KOPT-K1 (cell line): ENCODE measurements around the gene LIN9.
"Not testable (repeated sequence)": the region's sequence is repeated elsewhere in the genome, so short reads cannot be mapped to it uniquely, and the experiment has no call there.

Experiments used
- H3K27ac ChIP-seq: fragments of 200-600 bp; sonication (generic); 2 replicates; pipeline ENCODE4 v1.5.1; 2016; ENCODE audit warnings: antibody characterized with exemption, mild to moderate bottlenecking, low read depth, low read length; ENCODE audit not compliant: poor library complexity, severe bottlenecking
- H3K36me3 ChIP-seq: fragments of 200-600 bp; sonication (generic); 2 replicates; pipeline ENCODE4 v1.5.1; 2017; ENCODE audit warnings: antibody characterized with exemption, mild to moderate bottlenecking, low read length, moderate library complexity; ENCODE audit not compliant: insufficient read depth
- H3K9me3 ChIP-seq: fragments of 200-600 bp; sonication (generic); 2 replicates; pipeline ENCODE4 v1.5.1; 2017; ENCODE audit warnings: antibody characterized with exemption, low read length, mild to moderate bottlenecking; ENCODE audit not compliant: insufficient read depth, poor library complexity, severe bottlenecking

The LIN9 gene

DNA sequence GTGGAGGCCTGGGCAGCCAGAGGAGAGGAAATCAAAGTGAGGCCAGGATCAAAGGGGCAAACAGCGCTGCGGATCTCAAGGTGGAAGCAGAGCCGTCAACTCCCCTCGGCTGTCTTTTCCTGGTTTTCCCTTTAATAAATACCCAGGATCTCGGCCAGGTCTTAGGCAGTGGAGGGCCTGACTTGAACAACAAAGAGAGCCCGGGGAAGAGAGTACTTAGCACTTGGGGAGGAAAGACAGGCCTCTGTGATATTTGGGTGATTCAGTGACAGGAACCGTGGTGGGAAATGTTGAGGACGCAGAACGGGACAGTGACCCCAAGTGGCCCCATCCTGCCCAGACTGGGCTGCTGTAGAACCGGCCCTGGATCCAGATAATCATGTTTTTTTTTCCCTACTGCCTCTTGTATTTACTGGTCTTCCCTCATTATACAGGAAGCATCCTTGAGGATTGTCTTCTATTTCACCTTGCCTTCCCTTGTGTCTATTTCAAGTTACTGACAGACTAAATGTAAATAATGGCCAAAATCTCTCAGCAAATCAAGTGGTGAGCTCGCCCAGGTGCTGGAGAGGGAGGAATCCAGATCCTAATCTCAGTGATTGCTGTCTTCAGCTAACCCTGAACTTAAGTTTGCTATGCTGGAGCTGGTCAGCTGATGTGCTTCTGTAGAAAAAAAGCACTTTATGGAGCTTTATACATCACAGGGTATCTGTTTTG is 88.3 kb downstream of the LIN9 start:
- H3K36me3 ChIP-seq = no peaks in the 10 kb centered on the region
- no peaks in the 10 kb centered on the region for H3K9me3 ChIP-seq
- no peak overlapping the region for H3K27ac ChIP-seq

GRCh38 chr1:226217273-226217672 is 91.7 kb downstream of the LIN9 start:
- no peaks in the 10 kb centered on the region for H3K36me3 ChIP-seq
- no peak overlapping the region for H3K27ac ChIP-seq
- no peaks in the 10 kb centered on the region for H3K9me3 ChIP-seq

- no peak overlapping the region for H3K27ac ChIP-seq
- no peaks in the 10 kb centered on the region for H3K36me3 ChIP-seq
- no peaks in the 10 kb centered on the region for H3K9me3 ChIP-seq
Observed at GRCh38 chr1:226216056-226216455, 92.9 kb downstream of the LIN9 start.

DNA sequence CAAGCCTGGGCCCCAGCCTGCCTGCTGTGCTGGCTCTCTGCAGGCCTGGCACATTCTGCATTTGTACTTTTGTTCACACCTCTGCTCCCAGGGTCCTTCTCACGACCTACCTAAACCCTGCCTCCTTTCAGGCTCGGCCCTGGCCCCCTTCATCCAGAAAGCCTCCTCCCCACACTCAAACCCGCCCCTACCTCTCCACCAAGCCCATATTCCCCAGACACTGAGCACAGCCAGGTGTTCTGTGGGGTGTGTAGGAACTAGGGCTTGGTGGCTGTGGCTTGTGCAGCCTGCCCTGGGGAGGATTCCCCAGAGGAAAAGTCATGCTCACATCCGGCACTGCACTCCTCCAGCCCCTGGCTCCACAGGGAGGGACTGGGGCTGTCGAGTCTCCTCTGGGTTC is 93.7 kb downstream of the LIN9 start:
- Histone ChIP-seq H3K36me3 (no peaks in the 10 kb centered on the region), H3K27ac (no peak overlapping the region), H3K9me3 (no peaks in the 10 kb centered on the region)

DNA sequence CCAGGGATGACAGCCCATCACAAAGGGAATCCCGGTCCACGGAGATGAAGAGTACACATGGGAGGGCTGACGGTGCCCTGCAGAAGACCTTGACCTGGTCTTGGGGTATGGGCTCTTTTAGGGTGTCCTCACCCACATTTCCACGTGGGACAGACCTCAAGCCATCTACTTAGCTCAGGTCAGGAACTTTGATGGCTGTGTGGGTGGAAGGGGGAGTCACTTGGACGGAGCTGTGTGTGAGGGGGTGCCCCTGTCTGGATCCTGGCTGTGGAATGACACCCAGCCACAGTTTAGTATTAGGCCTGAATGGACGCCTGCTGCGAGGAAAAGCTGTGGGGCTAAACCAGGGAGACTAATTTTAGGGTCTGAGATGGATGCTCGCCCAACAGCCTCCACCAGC is 96.4 kb downstream of the LIN9 start:
- Histone ChIP-seq H3K9me3 (no peaks in the 10 kb centered on the region), H3K36me3 (no peaks in the 10 kb centered on the region), H3K27ac (no peak overlapping the region)

- H3K36me3 ChIP-seq = no peaks in the 10 kb centered on the region
- H3K9me3 ChIP-seq = no peaks in the 10 kb centered on the region
- H3K27ac ChIP-seq = no peak overlapping the region
Observed at GRCh38 chr1:226211181-226211821, 97.7 kb downstream of the LIN9 start.

DNA sequence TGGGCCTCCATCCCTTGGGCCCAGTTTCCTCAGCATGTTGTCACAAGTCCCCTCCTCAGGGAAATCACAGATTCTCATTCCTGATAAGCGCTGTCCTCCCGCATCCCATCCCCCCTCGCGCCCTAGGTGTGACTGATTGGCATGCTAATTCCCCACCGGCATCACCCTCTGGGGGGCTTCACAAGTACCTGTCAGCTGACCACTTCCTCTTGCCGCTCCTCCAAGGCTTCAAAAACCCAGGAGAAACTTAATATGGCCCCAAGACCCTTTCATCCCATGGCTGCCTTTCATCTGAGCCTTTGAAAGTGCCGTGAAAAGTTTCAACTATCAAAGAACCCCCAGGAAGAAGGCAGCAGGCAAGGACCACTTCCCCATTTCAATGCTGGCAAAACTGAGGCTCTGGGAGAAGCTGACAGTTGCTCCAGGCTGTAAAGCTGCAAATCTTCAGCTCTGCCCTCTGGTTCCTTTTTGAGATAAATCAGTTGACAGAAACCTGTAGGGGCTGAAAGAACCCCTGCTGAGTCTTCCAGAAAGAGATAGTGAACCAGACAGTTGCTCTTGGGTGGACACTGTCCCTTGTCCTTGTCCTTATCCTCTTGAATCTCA is 98.3 kb downstream of the LIN9 start:
- no peaks in the 10 kb centered on the region for H3K9me3 ChIP-seq

DNA sequence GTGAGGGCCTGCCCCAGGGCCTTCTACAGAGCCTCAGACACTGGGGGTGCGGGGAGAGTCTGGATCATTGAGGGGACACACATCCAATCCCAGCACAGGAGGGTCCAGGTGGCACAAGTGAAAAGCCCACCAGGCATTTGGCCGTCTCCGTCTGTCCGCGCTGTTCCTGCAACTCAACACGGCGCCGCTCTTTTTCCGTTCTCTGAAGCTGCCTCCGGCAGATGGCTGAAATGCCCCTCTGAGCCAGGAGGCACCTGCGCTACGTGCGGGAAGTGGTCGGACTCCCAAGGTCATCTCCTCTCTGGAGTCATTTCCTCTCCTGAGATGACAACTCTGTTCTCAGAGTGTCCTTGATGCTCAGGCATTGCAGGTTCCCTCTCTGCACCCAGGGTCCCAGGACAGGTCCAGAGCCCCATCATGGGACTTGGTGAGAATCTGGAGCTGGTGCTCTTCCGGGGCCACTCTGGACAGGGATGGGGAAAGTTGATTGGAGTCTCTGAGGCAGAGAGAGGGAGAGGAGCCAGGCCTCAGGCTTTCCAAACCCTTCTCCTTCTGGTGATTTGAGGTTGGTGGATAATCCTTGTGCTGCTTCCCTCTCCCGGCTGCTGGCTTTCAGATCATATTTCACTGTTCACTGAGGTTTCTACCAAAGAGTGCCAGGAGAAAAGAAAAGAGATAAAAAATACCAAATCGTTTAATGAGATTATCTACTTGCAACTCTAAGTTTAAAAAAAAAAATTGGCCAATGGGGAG is 99.5 kb downstream of the LIN9 start:
- no peaks in the 10 kb centered on the region for H3K36me3 ChIP-seq
- H3K27ac ChIP-seq = no peak overlapping the region
- no peaks in the 10 kb centered on the region for H3K9me3 ChIP-seq

More for the DNA sequence above, 98.3 kb downstream of the LIN9 start:
- no peaks in the 10 kb centered on the region for H3K36me3 ChIP-seq
- H3K27ac ChIP-seq = no peak overlapping the region

DNA sequence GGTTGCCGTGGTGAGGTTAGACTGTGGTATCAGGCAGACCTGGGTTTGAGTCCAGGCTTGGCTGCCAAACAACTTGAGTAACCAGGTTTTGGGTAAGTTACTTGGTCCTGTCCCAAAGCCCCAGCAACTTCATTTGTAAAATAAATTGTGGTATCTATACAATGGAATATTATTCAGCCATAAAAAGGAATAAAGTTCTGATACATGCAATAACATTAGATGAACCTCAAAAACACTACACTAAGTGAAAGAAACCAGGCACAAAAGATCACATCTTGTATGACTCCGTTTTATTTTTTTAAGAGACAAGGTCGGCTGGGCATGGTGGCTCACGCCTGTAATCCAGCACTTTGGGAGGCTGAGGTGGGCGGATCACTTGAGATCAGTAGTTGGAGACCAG is 101.9 kb downstream of the LIN9 start:
- H3K36me3 ChIP-seq = no peaks in the 10 kb centered on the region
- no peak overlapping the region for H3K27ac ChIP-seq
- H3K9me3 ChIP-seq = no peaks in the 10 kb centered on the region

DNA sequence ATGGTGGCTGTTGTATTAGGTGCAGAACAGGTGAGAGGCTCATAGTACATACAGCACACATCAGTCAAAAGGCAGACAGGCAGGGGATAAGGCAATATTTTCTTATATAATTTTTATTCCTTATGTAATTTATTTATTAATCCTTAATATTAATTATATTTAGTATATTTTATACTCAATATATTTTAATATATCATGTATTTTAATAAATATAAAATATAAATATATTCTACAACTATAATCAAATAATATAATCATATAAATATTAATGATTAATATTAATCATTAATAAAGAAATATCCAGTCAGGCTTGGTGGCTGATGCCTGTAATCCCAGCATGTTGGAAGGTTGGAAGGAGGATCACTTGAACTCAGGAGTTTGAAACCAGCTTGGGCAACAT is 104.8 kb downstream of the LIN9 start:
- no peak overlapping the region for H3K27ac ChIP-seq
- no peaks in the 10 kb centered on the region for H3K36me3 ChIP-seq
- H3K9me3 ChIP-seq = no peaks in the 10 kb centered on the region

DNA sequence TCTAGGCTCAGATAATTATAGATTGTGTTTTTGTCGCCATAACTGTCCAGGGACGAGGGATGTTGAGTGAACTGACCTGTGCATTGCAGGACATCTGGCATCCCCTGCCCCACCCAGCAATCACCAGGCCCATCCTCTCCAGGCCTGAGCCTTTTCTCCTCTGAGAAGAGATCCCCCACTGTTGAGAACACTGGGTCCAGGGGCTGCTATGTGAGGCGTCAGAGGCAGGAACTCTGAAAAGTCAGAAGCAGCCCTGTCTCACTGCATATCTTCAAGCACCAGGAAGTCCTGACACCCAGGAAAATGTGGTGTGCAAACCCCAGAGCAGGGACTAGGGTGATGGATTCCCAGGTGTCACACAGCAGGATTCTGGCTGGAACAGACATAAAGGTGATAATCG is 105.3 kb downstream of the LIN9 start:
- Histone ChIP-seq H3K36me3 (no peaks in the 10 kb centered on the region), H3K9me3 (no peaks in the 10 kb centered on the region), H3K27ac (no peak overlapping the region)

GRCh38 chr1:226203240-226203639 is 105.7 kb downstream of the LIN9 start:
- no peaks in the 10 kb centered on the region for H3K9me3 ChIP-seq
- H3K27ac ChIP-seq = no peak overlapping the region
- no peaks in the 10 kb centered on the region for H3K36me3 ChIP-seq

DNA sequence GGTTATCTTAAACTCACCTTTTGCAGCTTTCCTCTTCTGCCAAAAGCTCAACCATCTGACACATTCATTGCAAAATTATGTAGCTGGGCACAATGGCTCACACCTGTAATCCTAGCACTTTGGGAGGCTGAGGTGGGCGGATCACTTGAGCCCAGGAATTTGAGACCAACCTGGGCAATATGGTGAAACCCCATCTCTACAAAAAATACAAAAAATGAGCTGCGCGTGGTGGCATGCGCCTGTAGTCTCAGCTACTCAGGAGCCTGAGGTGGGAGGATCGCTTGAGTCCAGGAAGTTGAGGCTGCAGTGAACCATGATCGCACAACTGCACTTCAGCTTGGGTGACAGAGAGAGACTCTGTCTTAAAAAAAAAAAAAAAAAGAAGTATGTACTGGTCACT is 106.3 kb downstream of the LIN9 start:
- H3K36me3 ChIP-seq, H3K27ac ChIP-seq, H3K9me3 ChIP-seq: not testable (repeated sequence)

DNA sequence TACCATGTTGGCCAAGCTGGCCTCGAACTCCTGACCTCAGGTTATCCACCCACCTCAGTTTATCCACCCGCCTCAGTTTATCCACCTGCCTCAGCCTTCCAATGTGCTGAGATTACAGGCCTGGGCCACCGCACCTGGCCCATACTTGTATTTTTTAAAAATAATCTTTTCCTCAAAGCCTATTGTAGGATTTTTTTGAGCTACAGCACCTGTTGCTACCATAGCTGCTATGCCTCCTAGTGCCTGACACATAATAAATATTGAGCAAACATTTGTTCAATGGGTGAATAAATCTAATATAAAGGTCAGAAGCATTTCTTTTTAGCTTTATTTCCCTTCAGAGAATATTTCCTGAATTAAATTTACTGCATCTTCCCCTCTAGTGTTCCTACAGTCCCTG is 106.7 kb downstream of the LIN9 start:
- no peaks in the 10 kb centered on the region for H3K36me3 ChIP-seq
- H3K9me3 ChIP-seq = no peaks in the 10 kb centered on the region

DNA sequence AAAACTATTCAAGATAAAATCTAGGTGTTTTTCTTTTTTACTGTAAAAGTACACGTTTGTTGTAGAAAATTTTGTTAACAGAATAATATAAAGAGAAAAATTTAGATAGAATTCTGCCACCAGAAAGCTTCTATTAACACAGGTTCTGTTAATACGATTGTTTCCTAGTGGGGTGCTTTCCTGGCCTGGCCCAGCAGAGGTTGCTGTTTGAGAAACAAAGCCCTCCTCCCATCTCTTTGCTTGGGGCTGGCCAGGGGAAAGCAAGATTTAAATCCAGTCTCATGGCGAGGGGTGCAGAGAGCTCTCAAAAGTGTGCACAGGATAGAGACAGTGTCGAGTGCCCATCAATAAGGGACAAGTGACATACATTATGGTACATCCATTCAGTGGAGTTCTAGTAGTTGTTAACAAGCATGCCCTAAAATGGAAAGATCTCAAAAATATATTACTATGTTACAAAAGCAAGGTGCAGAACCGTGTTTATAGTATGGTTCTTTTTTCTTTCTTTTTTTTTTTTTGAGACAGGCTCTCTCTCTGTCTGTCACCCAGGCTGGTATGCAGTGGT is 107.9 kb downstream of the LIN9 start:
- Histone ChIP-seq H3K9me3 (no peaks in the 10 kb centered on the region), H3K36me3 (no peaks in the 10 kb centered on the region), H3K27ac (no peak overlapping the region)

More for the DNA sequence above, 106.7 kb downstream of the LIN9 start:
- no peak overlapping the region for H3K27ac ChIP-seq
